Fibroblast of the aortic adventitia (primary cell): Measurements from ENCODE around the gene UBE2M. TPM values are rescaled to one million over a fixed set of nuclear protein-coding genes. Genes with fewer than 3 reads are reported as not detected.

Source experiments
- DNase-seq: peaks from one replicate; pipeline ENCODE4 v3.0.0-alpha.2; 2010; ENCODE audit warnings: low read depth
- H3K4me3 ChIP-seq: 2 replicates; pipeline ENCODE4 v1.5.1; 2011; ENCODE audit warnings: low read depth, mild to moderate bottlenecking, control low read depth, low read length, moderate library complexity
- CTCF ChIP-seq: IDR thresholded peaks from 2 replicates; pipeline ENCODE4 v1.5.1; 2011; ENCODE audit warnings: mild to moderate bottlenecking, low read length, control low read depth, inconsistent platforms; ENCODE audit not compliant: insufficient read depth
- total RNA-seq: library from RNA; depleted of rRNA; stranded (reverse); fragments of >200 nt; gene quantifications from 2 replicates; pipeline ENCODE4 v1.2.3, GENCODE V29; 2012; ENCODE audit warnings: low replicate concordance

The UBE2M gene
- total RNA-seq, 1 donor, result 55.1 TPM

DNA sequence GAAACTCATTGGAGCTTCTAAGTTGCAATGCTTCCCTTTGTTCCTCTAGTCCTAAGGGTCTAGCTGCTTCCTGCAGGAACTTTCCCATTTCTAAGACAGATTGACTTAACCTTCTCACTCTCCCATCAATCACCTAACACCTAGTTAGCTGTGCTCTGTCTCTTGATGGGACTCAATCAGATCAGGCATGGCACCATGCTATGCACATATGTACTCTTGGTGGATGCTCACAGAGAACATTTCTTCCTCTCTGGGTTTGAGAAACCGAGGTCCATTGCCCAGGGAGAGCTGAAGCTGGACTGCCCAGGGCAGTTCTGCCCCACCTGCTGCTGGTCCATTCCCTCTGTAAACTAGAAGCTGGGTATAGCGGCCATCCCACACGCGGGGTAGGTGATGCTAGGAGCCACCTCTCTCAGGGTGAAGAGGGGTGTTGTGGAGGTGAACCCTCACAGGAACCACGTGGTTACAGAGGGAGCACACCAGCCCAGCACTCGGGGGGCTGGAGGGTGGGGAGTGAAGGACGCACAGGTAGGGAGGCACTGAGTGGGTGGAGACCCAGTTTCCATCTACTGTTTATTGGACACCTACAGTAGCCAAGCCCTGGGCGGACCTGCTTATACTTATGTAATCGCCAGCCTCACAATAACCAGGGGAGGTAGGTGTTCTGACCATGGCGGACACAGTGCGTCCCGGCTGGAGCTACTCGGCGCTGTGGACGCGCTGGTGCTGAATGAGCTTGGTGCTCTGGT, 3.1 kb upstream of the UBE2M start:
- peak overlapping the region; percentile 50 for H3K4me3 ChIP-seq
- TF ChIP-seq CTCF, result no peak
- DNase-seq, result no peak

DNA sequence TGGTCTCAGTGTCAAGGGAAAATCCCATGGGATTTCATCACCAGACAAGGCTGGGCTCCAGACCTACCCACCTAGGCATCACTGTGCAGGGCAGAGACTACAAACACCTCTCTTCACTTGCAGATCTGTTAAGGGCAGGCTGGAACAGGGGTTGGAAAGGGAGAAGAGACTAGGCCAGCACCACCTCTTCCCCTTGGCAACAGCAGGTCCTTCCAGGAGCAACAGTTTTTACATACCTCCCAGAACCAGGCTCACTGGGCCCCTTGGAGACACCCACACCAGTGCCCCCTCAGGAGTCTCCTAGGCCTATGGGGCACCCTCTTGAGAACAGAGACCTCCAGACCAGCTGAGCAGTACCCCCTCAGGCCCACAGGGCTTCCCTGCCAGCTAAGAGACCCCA, 2.5 kb upstream of the UBE2M start:
- H3K4me3 ChIP-seq, result no peak overlapping the region
- no peak for TF ChIP-seq CTCF
- no peak for DNase-seq

GRCh38 chr19:58560007-58560887, 1.8 kb upstream of the UBE2M start:
- peak overlapping the region; percentile 75 for H3K4me3 ChIP-seq
- no peak for DNase-seq
- TF ChIP-seq CTCF, result no peak

DNA sequence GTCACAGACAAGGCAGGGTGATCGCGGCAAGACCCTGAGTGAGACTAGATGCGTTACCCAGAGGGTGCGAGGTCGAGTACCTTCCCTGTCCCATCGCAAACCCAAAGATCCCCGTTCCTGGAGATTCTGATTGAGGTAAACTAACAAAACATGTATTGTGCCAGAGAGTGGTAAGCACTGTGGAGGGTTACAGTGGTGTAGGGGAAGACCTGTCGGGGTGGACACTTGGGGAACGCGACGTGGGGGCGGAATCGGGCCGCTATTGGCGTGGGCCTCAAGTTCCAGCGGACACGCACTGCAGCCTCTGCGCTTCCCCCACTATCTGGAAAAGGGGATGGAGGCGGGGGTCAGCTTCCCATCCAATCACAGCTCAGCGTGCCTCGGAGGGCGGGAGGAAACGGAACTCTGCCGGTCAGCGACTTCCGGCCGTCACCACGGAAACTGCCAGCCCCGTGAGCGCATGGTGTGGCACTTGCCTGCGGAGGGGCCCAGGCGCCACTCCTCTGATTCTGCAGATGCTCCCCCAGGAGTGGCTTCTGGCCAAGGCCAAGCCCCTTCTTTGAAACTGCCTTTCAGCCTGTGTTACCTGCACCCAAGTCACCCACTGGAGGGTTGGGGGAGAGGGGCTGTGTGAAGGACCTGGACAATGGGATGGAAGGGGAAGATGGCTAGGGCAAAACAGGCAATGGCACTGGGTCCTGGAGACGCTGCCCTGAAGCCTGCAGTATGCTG, 1.0 kb upstream of the UBE2M start:
- TF ChIP-seq CTCF, result no peak
- DNase-seq, result peak; percentile 90
- peak overlapping the region; percentile 75 for H3K4me3 ChIP-seq

- peak; percentile 99 for DNase-seq
- TF ChIP-seq CTCF, result no peak
Measured at GRCh38 chr19:58558623-58559274, 338 bp upstream of the UBE2M start.

More at GRCh38 chr19:58558623-58559274, 338 bp upstream of the UBE2M start:
- peak overlapping the region; percentile 92 for H3K4me3 ChIP-seq
